DND-41 (cell line): ENCODE measurements around the gene SERPINE2.
A peak's percentile ranks its signal among the peaks of the same experiment; 100 is the strongest.

Source experiments
- ATAC-seq: fragments of 200-7000 bp; cut with Tn5 transposase; 3 replicates; pipeline ENCODE4 v1.9.1; 2021; ENCODE audit warnings: low read depth; ENCODE audit not compliant: insufficient read depth
- DNase-seq: peaks from one replicate; pipeline ENCODE4 v3.0.0-alpha.2; 2020
- H2AFZ ChIP-seq: 2 replicates; pipeline ENCODE4 v1.6.0; 2012; ENCODE audit warnings: low read depth, low read length
- H3K27ac ChIP-seq: 2 replicates; pipeline ENCODE4 v1.5.1; 2012; ENCODE audit warnings: low read length, inconsistent platforms
- H3K27me3 ChIP-seq: fragments of 200-600 bp; sonication (generic); 2 replicates; pipeline ENCODE4 v1.6.0; 2012; ENCODE audit warnings: low read length, mild to moderate bottlenecking, inconsistent platforms; ENCODE audit not compliant: insufficient read depth, poor library complexity
- H3K36me3 ChIP-seq: 2 replicates; pipeline ENCODE4 v1.5.1; 2012; ENCODE audit warnings: low read length, inconsistent platforms; ENCODE audit not compliant: insufficient read depth
- H3K4me1 ChIP-seq: 2 replicates; pipeline ENCODE4 v1.5.1; 2012; ENCODE audit warnings: mild to moderate bottlenecking, low read length; ENCODE audit not compliant: insufficient read depth
- H3K4me2 ChIP-seq: 2 replicates; pipeline ENCODE4 v1.6.0; 2012; ENCODE audit warnings: mild to moderate bottlenecking, moderate library complexity, low read length, inconsistent platforms; ENCODE audit not compliant: insufficient read depth
- H3K4me3 ChIP-seq, 2 experiments: fragments of 200-600 bp in 1 of 2; shearing (Covaris generic) in 1 of 2; 2 replicates each; pipeline ENCODE4 v1.5.1; 2012 to 2016; ENCODE audit warnings: inconsistent platforms in 2 of 2, low read length in 2 of 2, mild to moderate bottlenecking in 2 of 2, low read depth in 1 of 2, moderate library complexity in 1 of 2
- H3K79me2 ChIP-seq: 2 replicates; pipeline ENCODE4 v1.6.0; 2012; ENCODE audit warnings: low read length, inconsistent platforms; ENCODE audit not compliant: insufficient read depth
- H3K9ac ChIP-seq: 2 replicates; pipeline ENCODE4 v1.6.0; 2012; ENCODE audit warnings: low read depth, mild to moderate bottlenecking, inconsistent platforms, low read length, moderate library complexity
- H3K9me3 ChIP-seq: 2 replicates; pipeline ENCODE4 v1.5.1; 2012; ENCODE audit warnings: low read length, moderate library complexity, mild to moderate bottlenecking, inconsistent platforms; ENCODE audit not compliant: insufficient read depth, severe bottlenecking
- H4K20me1 ChIP-seq: 2 replicates; pipeline ENCODE4 v1.6.0; 2012; ENCODE audit warnings: low read length; ENCODE audit not compliant: insufficient read depth
- EZH2 ChIP-seq: IDR thresholded peaks from 3 replicates; pipeline ENCODE4 v1.6.1; 2012; ENCODE audit warnings: borderline replicate concordance, low read depth, mild to moderate bottlenecking, moderate library complexity, low read length, inconsistent platforms; ENCODE audit not compliant: severe bottlenecking
- TF ChIP-seq, protein P1 (sequence below): IDR thresholded peaks from 2 replicates; pipeline ENCODE4 v1.5.1; 2012; ENCODE audit warnings: borderline replicate concordance, low read length, moderate library complexity, mild to moderate bottlenecking; ENCODE audit not compliant: poor library complexity, severe bottlenecking; ENCODE audit errors: extremely low read depth

Gene SERPINE2

GRCh38 chr2:224040753-224041152, 1.7 kb upstream of the SERPINE2 start:
- Histone ChIP-seq H3K9ac (no peak overlapping the region), H3K4me1 (peaks cover 15% of the 10 kb centered on the region), H2AFZ (no peak overlapping the region), H3K9me3 (no peaks in the 10 kb centered on the region), H4K20me1 (peaks cover 8% of the 10 kb centered on the region; the same call in 1 of the 2 replicates), H3K4me2 (no peak overlapping the region), H3K4me3 (no peak overlapping the region), H3K36me3 (no peaks in the 10 kb centered on the region), H3K27me3 (peaks cover 51% of the 10 kb centered on the region), H3K27ac (no peak overlapping the region), H3K79me2 (no peaks in the 10 kb centered on the region)
- ATAC-seq (no peak), DNase-seq (no peak)
- TF ChIP-seq, protein P1, sequence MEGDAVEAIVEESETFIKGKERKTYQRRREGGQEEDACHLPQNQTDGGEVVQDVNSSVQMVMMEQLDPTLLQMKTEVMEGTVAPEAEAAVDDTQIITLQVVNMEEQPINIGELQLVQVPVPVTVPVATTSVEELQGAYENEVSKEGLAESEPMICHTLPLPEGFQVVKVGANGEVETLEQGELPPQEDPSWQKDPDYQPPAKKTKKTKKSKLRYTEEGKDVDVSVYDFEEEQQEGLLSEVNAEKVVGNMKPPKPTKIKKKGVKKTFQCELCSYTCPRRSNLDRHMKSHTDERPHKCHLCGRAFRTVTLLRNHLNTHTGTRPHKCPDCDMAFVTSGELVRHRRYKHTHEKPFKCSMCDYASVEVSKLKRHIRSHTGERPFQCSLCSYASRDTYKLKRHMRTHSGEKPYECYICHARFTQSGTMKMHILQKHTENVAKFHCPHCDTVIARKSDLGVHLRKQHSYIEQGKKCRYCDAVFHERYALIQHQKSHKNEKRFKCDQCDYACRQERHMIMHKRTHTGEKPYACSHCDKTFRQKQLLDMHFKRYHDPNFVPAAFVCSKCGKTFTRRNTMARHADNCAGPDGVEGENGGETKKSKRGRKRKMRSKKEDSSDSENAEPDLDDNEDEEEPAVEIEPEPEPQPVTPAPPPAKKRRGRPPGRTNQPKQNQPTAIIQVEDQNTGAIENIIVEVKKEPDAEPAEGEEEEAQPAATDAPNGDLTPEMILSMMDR: no peak
- no peak for TF ChIP-seq EZH2

GRCh38 chr2:224039770-224040440, 819 bp upstream of the SERPINE2 start:
- peak overlapping the region; percentile 33; the same call in 1 of the 2 replicates for H2AFZ ChIP-seq
- H3K4me1 ChIP-seq: peaks cover 15% of the 10 kb centered on the region
- DNase-seq: no peak
- TF ChIP-seq, protein P1: no peak
- TF ChIP-seq EZH2: peak; percentile 81
- peak overlapping the region in 1 of 2 experiments; percentile 48; a peak in 2 of 4 replicates for H3K4me3 ChIP-seq
- H3K36me3 ChIP-seq: no peaks in the 10 kb centered on the region
- no peaks in the 10 kb centered on the region for H3K79me2 ChIP-seq
- H3K27me3 ChIP-seq: peaks cover 48% of the 10 kb centered on the region
- peaks cover 8% of the 10 kb centered on the region; the same call in 1 of the 2 replicates for H4K20me1 ChIP-seq
- ATAC-seq: no peak
- H3K27ac ChIP-seq: no peak overlapping the region
- no peak overlapping the region for H3K9ac ChIP-seq
- peak overlapping the region; percentile 82 for H3K4me2 ChIP-seq
- H3K9me3 ChIP-seq: no peaks in the 10 kb centered on the region

- Histone ChIP-seq H3K9ac (peak overlapping the region; percentile 35; the same call in 1 of the 2 replicates), H4K20me1 (peaks cover 8% of the 10 kb centered on the region; the same call in 1 of the 2 replicates), H3K9me3 (no peaks in the 10 kb centered on the region), H3K36me3 (no peaks in the 10 kb centered on the region), H2AFZ (no peak overlapping the region), H3K4me3 (peak overlapping the region; percentile 17 to 49; a peak in 3 of 4 replicates), H3K79me2 (no peaks in the 10 kb centered on the region), H3K27ac (no peak overlapping the region), H3K4me1 (peaks cover 15% of the 10 kb centered on the region), H3K4me2 (peak overlapping the region; percentile 82), H3K27me3 (peaks cover 57% of the 10 kb centered on the region)
- TF ChIP-seq, protein P1: no peak
- peak; percentile 62 for TF ChIP-seq EZH2
- DNase-seq (no peak), ATAC-seq (peak; percentile 22; the same call in 2 of the 3 replicates)
Observed at GRCh38 chr2:224038830-224039079, 331 bp downstream of the SERPINE2 start.
